ENCODE results near the gene GALNT14.

DNA sequence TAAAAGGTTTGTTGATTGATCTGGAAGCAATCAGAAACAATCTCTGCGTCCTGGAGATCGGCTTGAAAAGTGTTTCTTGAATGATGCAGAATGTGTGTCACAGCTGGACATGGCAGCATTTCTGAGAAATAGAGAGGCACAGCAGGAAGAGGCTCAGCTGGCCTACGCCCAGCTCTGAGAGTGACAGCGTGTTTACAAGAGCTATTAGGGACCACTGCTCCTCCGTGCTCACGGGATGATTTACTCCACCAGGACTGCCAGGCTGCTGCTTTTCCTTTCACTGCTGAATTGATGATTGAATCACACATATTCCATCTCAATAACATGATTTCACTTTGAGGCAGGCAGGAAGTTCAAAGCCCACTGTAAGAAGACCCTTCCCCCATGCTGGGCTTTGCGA is 62.8 kb downstream of the GALNT14 start:
- TF ChIP-seq, protein P1, sequence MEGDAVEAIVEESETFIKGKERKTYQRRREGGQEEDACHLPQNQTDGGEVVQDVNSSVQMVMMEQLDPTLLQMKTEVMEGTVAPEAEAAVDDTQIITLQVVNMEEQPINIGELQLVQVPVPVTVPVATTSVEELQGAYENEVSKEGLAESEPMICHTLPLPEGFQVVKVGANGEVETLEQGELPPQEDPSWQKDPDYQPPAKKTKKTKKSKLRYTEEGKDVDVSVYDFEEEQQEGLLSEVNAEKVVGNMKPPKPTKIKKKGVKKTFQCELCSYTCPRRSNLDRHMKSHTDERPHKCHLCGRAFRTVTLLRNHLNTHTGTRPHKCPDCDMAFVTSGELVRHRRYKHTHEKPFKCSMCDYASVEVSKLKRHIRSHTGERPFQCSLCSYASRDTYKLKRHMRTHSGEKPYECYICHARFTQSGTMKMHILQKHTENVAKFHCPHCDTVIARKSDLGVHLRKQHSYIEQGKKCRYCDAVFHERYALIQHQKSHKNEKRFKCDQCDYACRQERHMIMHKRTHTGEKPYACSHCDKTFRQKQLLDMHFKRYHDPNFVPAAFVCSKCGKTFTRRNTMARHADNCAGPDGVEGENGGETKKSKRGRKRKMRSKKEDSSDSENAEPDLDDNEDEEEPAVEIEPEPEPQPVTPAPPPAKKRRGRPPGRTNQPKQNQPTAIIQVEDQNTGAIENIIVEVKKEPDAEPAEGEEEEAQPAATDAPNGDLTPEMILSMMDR (IDR thresholded peaks at IDR 0.05; ENCODE audit: low read length): no peak
- TF ChIP-seq EZH2 (optimal IDR thresholded peaks at IDR 0.05; ENCODE audit: low read depth, low read length): no peak
